GM18858 (cell line): ENCODE data around the gene HPN.

Experiments
- ATAC-seq: cut with Tn5 transposase; IDR thresholded peaks from one replicate; pipeline ENCODE4 v1.9.1; 2021; ENCODE audit not compliant: unreplicated experiment

The HPN gene

DNA sequence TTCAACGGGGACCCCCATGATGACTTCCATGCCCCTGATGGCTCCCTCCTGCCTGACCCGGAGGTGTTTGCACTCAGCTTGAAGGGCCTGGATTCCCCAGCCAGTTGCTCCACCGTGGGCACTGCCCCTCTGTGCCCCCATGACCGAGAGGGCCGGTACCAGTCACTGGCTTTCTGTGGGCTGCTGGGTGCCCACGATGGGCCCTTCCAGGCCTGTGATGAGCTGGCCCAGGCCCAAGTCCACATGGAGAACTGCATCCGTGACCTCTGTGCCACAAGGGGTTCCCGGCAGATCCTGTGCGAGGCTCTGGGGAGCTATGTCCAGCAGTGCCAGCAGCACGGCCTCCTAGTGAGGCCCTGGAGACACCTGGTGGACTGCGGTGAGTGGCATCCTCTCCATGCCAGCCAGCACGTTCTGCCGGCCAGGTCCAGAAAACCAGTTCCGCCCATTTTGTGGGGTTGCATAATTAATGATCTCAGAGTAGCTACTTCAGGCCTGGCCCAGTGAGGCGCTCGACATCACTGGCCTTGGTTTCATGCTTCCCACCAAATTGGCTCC lies 39.2 kb downstream of the HPN start:
- ATAC-seq: no peak

GRCh38 chr19:35081201-35081600 lies 39.7 kb downstream of the HPN start:
- ATAC-seq: no peak

GRCh38 chr19:35083691-35084508 lies 42.4 kb downstream of the HPN start:
- no peak for ATAC-seq

GRCh38 chr19:35084509-35084762 lies 42.9 kb downstream of the HPN start:
- ATAC-seq: no peak

GRCh38 chr19:35085947-35086346 lies 44.4 kb downstream of the HPN start:
- ATAC-seq: no peak

GRCh38 chr19:35086455-35086854 lies 44.9 kb downstream of the HPN start:
- ATAC-seq: no peak

- no peak for ATAC-seq
Measured at GRCh38 chr19:35087393-35087792, 45.9 kb downstream of the HPN start.

GRCh38 chr19:35088131-35088913 lies 46.8 kb downstream of the HPN start:
- no peak for ATAC-seq

- ATAC-seq: no peak
Measured at GRCh38 chr19:35089554-35089953, 48.0 kb downstream of the HPN start.

DNA sequence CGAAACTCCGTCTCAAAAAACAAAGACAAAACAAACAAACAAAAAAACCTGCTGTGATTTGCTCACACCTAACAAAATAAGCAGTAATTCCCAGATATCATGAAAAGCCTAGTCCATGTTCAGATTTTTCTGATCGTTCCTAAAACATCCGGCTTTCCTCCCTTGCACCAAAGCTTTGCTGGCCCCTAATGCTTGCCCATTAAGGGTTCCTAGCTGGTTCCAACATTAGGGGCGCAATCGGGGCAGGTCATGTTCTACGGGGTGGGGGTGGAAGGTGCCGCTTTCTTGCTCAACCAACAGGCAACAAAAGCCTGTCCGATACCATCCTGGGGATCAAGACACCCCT lies 48.6 kb downstream of the HPN start:
- ATAC-seq: no peak

DNA sequence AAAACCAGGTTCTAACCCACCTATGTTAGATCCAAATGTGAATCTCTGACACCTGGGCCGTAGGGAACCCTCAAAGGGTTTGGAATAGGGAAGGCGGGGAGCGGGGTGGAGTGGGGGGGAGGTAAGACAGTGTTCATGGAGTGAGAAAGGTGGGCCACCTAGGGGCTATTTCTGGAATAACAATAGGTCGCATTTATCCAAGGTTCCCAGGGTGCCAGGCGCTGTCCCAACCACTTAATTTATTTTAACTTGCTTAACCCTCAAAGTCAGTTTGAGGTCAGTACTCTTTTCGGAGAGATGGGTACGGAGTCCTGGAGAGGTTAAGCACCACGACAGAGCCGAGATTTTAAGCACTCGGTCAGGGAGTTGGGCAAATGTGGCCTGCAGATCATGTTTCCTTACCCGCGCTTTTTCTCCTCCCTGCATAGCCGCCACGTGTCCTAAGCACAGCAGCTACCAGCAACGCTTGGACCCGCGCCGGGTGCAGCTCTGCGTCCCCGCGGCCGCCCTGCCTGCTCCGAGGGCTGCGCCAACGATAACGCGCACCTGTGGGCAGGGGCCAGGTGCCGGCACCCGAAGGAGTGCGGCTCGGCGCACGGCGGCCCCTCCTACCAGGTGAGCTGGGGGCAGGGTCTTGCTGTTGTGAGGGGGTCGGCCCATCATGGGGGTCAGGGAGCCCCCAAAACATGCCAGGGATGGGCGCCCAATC lies 49.1 kb downstream of the HPN start:
- ATAC-seq: no peak

GRCh38 chr19:35093430-35093829 lies 51.9 kb downstream of the HPN start:
- no peak for ATAC-seq

- ATAC-seq: no peak
Measured at GRCh38 chr19:35093941-35094647, 52.6 kb downstream of the HPN start.

GRCh38 chr19:35094656-35095055 lies 53.1 kb downstream of the HPN start:
- ATAC-seq: no peak

- no peak for ATAC-seq
Measured at GRCh38 chr19:35095667-35096368, 54.3 kb downstream of the HPN start.

DNA sequence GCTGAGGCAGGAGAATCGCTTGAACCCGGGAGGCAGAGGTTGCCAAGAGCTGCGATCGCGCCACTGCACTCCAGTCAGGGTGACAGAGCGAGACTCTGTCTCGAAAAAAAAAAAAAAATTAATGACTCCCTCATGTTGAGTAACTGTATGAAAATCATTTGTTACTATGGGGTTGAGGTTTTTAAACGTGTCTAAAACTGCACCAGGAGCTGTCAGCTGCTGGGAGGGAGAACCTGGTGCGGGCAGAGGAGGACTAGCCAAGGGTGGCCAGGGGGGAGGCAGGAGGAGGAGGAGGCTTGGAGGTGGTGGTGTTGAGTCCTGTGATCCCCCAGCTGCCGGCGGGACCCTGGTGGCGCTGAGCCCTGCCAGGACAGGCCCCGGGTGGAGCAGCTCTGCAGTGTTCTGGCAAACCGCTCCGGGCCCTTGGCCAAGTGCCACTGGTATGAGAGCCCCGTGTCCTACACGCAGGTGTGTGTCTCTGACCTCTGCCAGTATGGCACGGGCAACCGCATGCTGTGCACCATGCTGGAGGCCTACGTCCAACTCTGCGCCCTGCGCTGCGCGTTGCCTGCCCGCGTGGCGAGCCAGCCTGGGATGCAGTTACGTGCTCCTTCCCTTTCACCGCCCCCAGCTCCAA lies 57.0 kb downstream of the HPN start:
- ATAC-seq: no peak

GRCh38 chr19:35099155-35099896 lies 57.8 kb downstream of the HPN start:
- no peak for ATAC-seq

DNA sequence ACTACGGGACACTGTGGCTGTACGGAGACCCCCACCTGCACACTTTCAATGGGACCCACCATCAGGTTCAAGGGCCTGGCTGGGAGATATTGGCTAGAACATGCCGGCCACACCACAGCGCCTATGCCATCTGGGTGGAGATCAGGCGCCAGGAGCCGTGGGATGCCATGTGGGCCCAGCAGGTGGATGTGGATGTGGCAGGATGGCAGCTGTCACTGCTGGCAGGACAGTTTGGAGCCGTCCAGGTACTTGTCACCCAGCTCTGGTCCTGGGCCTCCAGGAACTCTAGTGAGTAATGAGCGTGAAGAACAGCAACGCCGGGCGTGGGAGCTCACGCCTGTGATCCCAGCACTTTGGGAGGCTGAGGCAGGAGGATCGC lies 58.4 kb downstream of the HPN start:
- ATAC-seq: no peak
